Heart left ventricle (tissue), 13 donors: ENCODE results near the gene C9orf43.

Source experiments
- POLR2A ChIP-seq, 2 donors: fragments of 450-650 bp; IDR thresholded peaks; one replicate each; pipeline ENCODE4 v1.6.1; 2017; ENCODE audit warnings: antibody characterized with exemption in 2 of 2, mild to moderate bottlenecking in 2 of 2, moderate library complexity in 2 of 2
- TF ChIP-seq, protein P1 (sequence below), 12 donors: fragments of 200-600 bp; sonication (generic) in 4 of 12; IDR thresholded peaks; one replicate each; pipeline versions ENCODE4 v1.5.0 to v1.8.0; 2018 to 2022; ENCODE audit warnings: antibody characterized with exemption in 12 of 12, mild to moderate bottlenecking in 5 of 12
- donor health status: ischemic (EF 13 %, LVEDD 7.1; RV severe dilation, severe dysfunction).
- donor health status: DM: no; HTN: yes; CAD: no.
- donor health status: DM: no; HTN: no; CAD: no.
- donor health status: ischemic (EF 25% LVEDD 6.9; RV normal size, moderate dysfunction).
- donor health status: ischemic (EF 25% LVEDD 5.7; RV mildly dilated, moderate dysfunction).
- donor health status: ischemic (EF 35%, LVEDD 5.7; RV mildly dilated, moderate dysfunction).
- donor health status: nonischemic (EF 11% LVEDD 7.7; RV severe dilation, severe dysfunction).
- donor health status: DM: yes; HTN: yes; CAD: no.
- donor health status: PGD.
- donor health status: ischemic (EF 29% LVEDD 5.4; RV normal size, mild dysfunction).
- donor health status: nonischemic (EF 23%, LVEDD 6.1; RV moderate dilation, normal function).

DNA sequence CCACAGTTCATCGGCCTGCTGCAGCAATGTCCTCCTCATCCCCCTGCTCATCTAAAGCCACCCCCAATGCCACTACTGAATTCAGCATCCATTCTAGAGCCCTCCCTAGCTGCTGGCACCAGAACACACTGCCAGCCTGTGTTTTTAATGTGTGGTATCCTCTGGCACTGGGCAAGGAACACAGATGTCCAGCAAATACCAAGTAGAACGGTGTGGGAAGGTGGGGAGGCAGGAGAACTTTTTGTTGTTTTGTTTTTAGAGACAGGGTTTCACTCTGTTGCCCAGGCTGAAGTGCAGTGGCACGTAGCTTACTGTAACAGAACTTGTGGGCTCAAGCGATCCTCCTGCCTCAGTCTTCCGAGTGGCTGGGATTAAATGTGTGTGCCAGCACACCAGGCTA lies 38.5 kb upstream of the C9orf43 start:
- TF ChIP-seq, protein P1, sequence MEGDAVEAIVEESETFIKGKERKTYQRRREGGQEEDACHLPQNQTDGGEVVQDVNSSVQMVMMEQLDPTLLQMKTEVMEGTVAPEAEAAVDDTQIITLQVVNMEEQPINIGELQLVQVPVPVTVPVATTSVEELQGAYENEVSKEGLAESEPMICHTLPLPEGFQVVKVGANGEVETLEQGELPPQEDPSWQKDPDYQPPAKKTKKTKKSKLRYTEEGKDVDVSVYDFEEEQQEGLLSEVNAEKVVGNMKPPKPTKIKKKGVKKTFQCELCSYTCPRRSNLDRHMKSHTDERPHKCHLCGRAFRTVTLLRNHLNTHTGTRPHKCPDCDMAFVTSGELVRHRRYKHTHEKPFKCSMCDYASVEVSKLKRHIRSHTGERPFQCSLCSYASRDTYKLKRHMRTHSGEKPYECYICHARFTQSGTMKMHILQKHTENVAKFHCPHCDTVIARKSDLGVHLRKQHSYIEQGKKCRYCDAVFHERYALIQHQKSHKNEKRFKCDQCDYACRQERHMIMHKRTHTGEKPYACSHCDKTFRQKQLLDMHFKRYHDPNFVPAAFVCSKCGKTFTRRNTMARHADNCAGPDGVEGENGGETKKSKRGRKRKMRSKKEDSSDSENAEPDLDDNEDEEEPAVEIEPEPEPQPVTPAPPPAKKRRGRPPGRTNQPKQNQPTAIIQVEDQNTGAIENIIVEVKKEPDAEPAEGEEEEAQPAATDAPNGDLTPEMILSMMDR (IDR thresholded peaks at IDR 0.05), result no peak
- TF ChIP-seq POLR2A (IDR thresholded peaks at IDR 0.05), result no peak
